PC-3 (cell line): ENCODE measurements around the gene TAX1BP3. TPM values are rescaled to one million over a fixed set of nuclear protein-coding genes. Genes with fewer than 3 reads are reported as not detected.

ENCODE experiments used
- ATAC-seq: fragments of 200-7000 bp; cut with Tn5 transposase; 2 replicates; pipeline ENCODE4 v1.9.1; 2020; ENCODE audit warnings: mild to moderate bottlenecking, moderate library complexity
- BruUV-seq: library from RNA; stranded (reverse); fragments of 400-500 nt; replicated peaks from 2 replicates; lab custom pipeline; 2021; lab: Mats Ljungman, UMichigan
- CTCF ChIA-PET: fragments of 300-600 bp; sonication (Branson Sonifier 250); formaldehyde crosslinking; loops from one replicate; lab custom pipeline; 2022; ENCODE audit warnings: antibody characterized with exemption; lab: Charles Lee
- POLR2A ChIA-PET: fragments of 300-600 bp; sonication (Branson Sonifier 250); formaldehyde crosslinking; loops from one replicate; lab custom pipeline; 2022; ENCODE audit warnings: antibody characterized with exemption; ENCODE audit not compliant: unreplicated experiment; lab: Charles Lee
- DNase-seq: peaks from one replicate; pipeline ENCODE4 v3.0.0-alpha.2; 2015
- H2AFZ ChIP-seq: fragments of 300-600 bp; sonication (generic); 2 replicates; pipeline ENCODE4 v1.6.0; 2016; ENCODE audit warnings: antibody characterized with exemption, low read length
- H3F3A ChIP-seq: fragments of 300-600 bp; sonication (generic); one replicate; pipeline ENCODE4 v1.6.0; 2017; ENCODE audit warnings: antibody characterized with exemption, low read length, control low read depth, mild to moderate bottlenecking; ENCODE audit not compliant: unreplicated experiment
- H3K27ac ChIP-seq: fragments of 300-600 bp; sonication (generic); 2 replicates; pipeline ENCODE4 v1.5.1; 2016; ENCODE audit warnings: mild to moderate bottlenecking, low read length
- H3K27me3 ChIP-seq: fragments of 300-600 bp; sonication (generic); 2 replicates; pipeline ENCODE4 v1.6.1; 2016; ENCODE audit warnings: low read length, mixed read lengths
- H3K36me3 ChIP-seq: fragments of 300-600 bp; sonication (generic); 2 replicates; pipeline ENCODE4 v1.6.1; 2016; ENCODE audit warnings: low read depth, mixed run types, low read length, mixed read lengths
- H3K4me1 ChIP-seq: fragments of 300-600 bp; sonication (generic); 2 replicates; pipeline ENCODE4 v1.5.1; 2016; ENCODE audit warnings: low read length; ENCODE audit not compliant: insufficient read depth
- H3K4me2 ChIP-seq: fragments of 300-600 bp; sonication (generic); 2 replicates; pipeline ENCODE4 v1.6.0; 2016; ENCODE audit warnings: low read length
- H3K4me3 ChIP-seq: fragments of 300-600 bp; sonication (generic); 2 replicates; pipeline ENCODE4 v1.5.1; 2016; ENCODE audit warnings: mild to moderate bottlenecking, low read length, mixed read lengths
- H3K79me2 ChIP-seq: fragments of 300-600 bp; sonication (generic); 2 replicates; pipeline ENCODE4 v1.6.1; 2017; ENCODE audit warnings: low read length, mixed read lengths
- H3K9ac ChIP-seq: fragments of 300-600 bp; sonication (generic); 2 replicates; pipeline ENCODE4 v1.6.0; 2016; ENCODE audit warnings: mild to moderate bottlenecking, low read length
- H3K9me2 ChIP-seq: fragments of 300-600 bp; sonication (generic); replicated peaks from 2 replicates; pipeline ENCODE4 v1.6.1; 2016; ENCODE audit warnings: mixed run types, low read length, mixed read lengths
- H3K9me3 ChIP-seq: fragments of 300-600 bp; sonication (generic); 2 replicates; pipeline ENCODE4 v1.6.1; 2016; ENCODE audit warnings: low read length, mixed read lengths
- H4K20me1 ChIP-seq: fragments of 300-600 bp; sonication (generic); 2 replicates; pipeline ENCODE4 v1.6.1; 2016; ENCODE audit warnings: low read length, mixed read lengths
- EZH2 ChIP-seq: fragments of 300-600 bp; sonication (generic); IDR thresholded peaks from one replicate; pipeline ENCODE4 v1.6.1; 2017; ENCODE audit warnings: antibody characterized with exemption, mild to moderate bottlenecking, low read length; ENCODE audit not compliant: unreplicated experiment
- EZH2phosphoT487 ChIP-seq: fragments of 300-600 bp; sonication (generic); IDR thresholded peaks from 2 replicates; pipeline ENCODE4 v1.6.1; 2018; ENCODE audit warnings: mild to moderate bottlenecking, antibody characterized with exemption, low read length, borderline replicate concordance
- intact Hi-C: fragments of 100-400 bp; cut with micrococcal nuclease; formaldehyde crosslinking; loops from 2 replicates; pipeline ENCODE4 v1.9.0; 2023
- total RNA-seq: library from RNA; depleted of rRNA; stranded (reverse); fragments of >200 nt; gene quantifications from 2 replicates; pipeline ENCODE4 v1.2.3, GENCODE V29; 2014
- TF ChIP-seq, protein P1 (sequence below): fragments of 300-600 bp; sonication (generic); conservative IDR thresholded peaks from 2 replicates; pipeline ENCODE4 v1.5.1; 2017; ENCODE audit warnings: antibody characterized with exemption, low read depth, mild to moderate bottlenecking, low read length

Gene TAX1BP3
- total RNA-seq, 1 experiment from 2014 or later, result 87.7 TPM

DNA sequence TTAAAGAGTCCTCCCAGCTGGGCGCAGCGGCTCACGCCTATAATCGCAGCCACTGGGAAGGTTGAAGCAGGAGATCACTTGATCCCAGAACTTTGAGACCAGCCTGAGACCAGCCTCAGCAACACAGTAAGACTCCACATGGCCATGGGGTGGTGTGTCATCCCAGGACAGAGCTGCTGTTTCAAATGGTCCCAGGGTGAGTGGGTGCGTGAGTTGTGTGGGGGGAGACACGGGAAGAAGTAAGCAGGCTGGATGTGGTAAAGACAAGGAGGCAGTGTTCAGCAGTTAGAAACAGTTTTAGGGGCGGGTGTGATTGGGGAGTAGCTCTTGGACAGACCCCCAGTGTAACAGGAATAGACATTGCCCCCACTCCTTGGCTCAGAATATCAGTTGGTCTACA is 36.1 kb downstream of the TAX1BP3 start:
- intact Hi-C loops, result no loop called here
- TF ChIP-seq EZH2phosphoT487, result no peak
- TF ChIP-seq EZH2, result no peak
- TF ChIP-seq, protein P1, sequence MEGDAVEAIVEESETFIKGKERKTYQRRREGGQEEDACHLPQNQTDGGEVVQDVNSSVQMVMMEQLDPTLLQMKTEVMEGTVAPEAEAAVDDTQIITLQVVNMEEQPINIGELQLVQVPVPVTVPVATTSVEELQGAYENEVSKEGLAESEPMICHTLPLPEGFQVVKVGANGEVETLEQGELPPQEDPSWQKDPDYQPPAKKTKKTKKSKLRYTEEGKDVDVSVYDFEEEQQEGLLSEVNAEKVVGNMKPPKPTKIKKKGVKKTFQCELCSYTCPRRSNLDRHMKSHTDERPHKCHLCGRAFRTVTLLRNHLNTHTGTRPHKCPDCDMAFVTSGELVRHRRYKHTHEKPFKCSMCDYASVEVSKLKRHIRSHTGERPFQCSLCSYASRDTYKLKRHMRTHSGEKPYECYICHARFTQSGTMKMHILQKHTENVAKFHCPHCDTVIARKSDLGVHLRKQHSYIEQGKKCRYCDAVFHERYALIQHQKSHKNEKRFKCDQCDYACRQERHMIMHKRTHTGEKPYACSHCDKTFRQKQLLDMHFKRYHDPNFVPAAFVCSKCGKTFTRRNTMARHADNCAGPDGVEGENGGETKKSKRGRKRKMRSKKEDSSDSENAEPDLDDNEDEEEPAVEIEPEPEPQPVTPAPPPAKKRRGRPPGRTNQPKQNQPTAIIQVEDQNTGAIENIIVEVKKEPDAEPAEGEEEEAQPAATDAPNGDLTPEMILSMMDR, result no peak
- H3K9me2 ChIP-seq, result no peaks in the 10 kb centered on the region
- no peak overlapping the region for H2AFZ ChIP-seq
- H3K9ac ChIP-seq, result no peak overlapping the region
- peaks cover 6% of the 10 kb centered on the region; the same call in 1 of the 2 replicates for H3K4me1 ChIP-seq
- H3K9me3 ChIP-seq, result no peaks in the 10 kb centered on the region
- DNase-seq (no peak), ATAC-seq (no peak)
- H3K79me2 ChIP-seq, result peaks cover 40% of the 10 kb centered on the region
- no TSS peak for BruUV-seq
- no peaks in the 10 kb centered on the region for H3F3A ChIP-seq
- H4K20me1 ChIP-seq, result no peaks in the 10 kb centered on the region
- H3K27ac ChIP-seq, result no peak overlapping the region
- CTCF ChIA-PET, result no interaction called here
- H3K27me3 ChIP-seq, result no peaks in the 10 kb centered on the region
- peaks cover 5% of the 10 kb centered on the region for H3K36me3 ChIP-seq
- H3K4me3 ChIP-seq, result no peak overlapping the region
- POLR2A ChIA-PET, result no interaction called here
- H3K4me2 ChIP-seq, result no peak overlapping the region

DNA sequence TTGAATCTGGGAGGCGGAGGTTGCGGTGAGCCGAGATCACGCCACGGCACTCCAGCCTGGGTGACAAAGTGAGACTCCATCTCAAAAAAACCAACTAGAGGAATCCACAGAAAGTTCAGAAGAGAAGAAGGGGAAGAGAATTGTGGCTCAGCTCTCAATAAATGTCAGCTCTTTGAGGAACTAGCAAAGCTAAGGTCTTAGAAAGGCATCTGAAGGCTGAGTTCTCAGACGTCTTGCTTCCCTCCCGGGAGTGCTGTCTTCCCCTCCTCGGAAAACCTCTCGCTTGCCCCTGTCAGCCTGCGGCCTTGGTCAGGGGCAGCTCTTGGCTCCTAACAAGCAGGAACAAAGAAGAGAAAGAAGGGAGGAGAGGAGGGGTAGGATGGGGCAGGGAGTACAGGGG is 37.6 kb downstream of the TAX1BP3 start:
- Histone ChIP-seq H3K27me3 (no peaks in the 10 kb centered on the region), H3K36me3 (peaks cover 5% of the 10 kb centered on the region), H3K27ac (no peak overlapping the region), H4K20me1 (no peaks in the 10 kb centered on the region), H3K9me3 (no peaks in the 10 kb centered on the region), H3F3A (no peaks in the 10 kb centered on the region), H3K4me1 (peaks cover 6% of the 10 kb centered on the region; the same call in 1 of the 2 replicates), H2AFZ (no peak overlapping the region), H3K9me2 (no peaks in the 10 kb centered on the region), H3K4me3 (no peak overlapping the region), H3K79me2 (peaks cover 34% of the 10 kb centered on the region), H3K4me2 (no peak overlapping the region), H3K9ac (no peak overlapping the region)
- TF ChIP-seq EZH2 (no peak), EZH2phosphoT487 (no peak)
- TF ChIP-seq, protein P1, result no peak
- ATAC-seq (no peak), DNase-seq (no peak)
- ChIA-PET POLR2A (no interaction called here), CTCF (no interaction called here)
- intact Hi-C loops, result no loop called here
- no TSS peak for BruUV-seq

DNA sequence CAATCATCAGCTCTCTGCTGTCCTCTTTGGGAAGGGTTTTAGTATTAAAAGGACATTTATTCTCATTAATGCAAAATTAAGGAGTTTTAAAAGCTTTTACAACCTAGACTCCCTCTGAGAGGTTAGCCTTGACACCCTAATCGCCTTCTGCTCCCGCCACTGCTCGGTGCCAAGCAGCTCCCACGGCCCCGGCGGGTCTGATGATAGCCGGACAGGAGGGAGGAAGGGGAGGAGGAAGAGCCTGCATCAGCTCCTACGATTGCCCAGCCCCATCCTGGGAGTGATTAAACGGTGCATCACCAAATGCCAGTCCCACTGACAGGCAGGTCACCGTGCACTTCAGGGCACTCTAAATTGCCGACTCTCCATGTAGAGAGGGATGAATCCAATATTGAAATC is 40.6 kb downstream of the TAX1BP3 start:
- TF ChIP-seq, protein P1, result no peak
- ChIA-PET CTCF (no interaction called here), POLR2A (no interaction called here)
- Histone ChIP-seq H3K9me3 (no peaks in the 10 kb centered on the region), H3K9me2 (no peaks in the 10 kb centered on the region), H3K36me3 (peaks cover 10% of the 10 kb centered on the region), H4K20me1 (no peaks in the 10 kb centered on the region), H3K4me1 (no peaks in the 10 kb centered on the region), H3K27me3 (no peaks in the 10 kb centered on the region), H2AFZ (no peak overlapping the region), H3K4me2 (no peak overlapping the region), H3K79me2 (peaks cover 12% of the 10 kb centered on the region; the same call in 1 of the 2 replicates), H3K9ac (no peak overlapping the region), H3K4me3 (no peak overlapping the region), H3F3A (no peaks in the 10 kb centered on the region), H3K27ac (no peak overlapping the region)
- intact Hi-C loops, result no loop called here
- BruUV-seq, result no TSS peak
- ATAC-seq (no peak), DNase-seq (no peak)
